Cardiac atrium fibroblast (primary cell): ENCODE results near the gene MTHFR. TPM values are rescaled to one million over a fixed set of nuclear protein-coding genes. Genes with fewer than 3 reads are reported as not detected.

Source experiments
- total RNA-seq: library from RNA; depleted of rRNA; stranded (reverse); fragments of >200 nt; gene quantifications from 2 replicates; pipeline ENCODE4 v1.2.3, GENCODE V29; 2015

MTHFR gene
- total RNA-seq: 16.5 and 18.2 TPM in 2 replicates

DNA sequence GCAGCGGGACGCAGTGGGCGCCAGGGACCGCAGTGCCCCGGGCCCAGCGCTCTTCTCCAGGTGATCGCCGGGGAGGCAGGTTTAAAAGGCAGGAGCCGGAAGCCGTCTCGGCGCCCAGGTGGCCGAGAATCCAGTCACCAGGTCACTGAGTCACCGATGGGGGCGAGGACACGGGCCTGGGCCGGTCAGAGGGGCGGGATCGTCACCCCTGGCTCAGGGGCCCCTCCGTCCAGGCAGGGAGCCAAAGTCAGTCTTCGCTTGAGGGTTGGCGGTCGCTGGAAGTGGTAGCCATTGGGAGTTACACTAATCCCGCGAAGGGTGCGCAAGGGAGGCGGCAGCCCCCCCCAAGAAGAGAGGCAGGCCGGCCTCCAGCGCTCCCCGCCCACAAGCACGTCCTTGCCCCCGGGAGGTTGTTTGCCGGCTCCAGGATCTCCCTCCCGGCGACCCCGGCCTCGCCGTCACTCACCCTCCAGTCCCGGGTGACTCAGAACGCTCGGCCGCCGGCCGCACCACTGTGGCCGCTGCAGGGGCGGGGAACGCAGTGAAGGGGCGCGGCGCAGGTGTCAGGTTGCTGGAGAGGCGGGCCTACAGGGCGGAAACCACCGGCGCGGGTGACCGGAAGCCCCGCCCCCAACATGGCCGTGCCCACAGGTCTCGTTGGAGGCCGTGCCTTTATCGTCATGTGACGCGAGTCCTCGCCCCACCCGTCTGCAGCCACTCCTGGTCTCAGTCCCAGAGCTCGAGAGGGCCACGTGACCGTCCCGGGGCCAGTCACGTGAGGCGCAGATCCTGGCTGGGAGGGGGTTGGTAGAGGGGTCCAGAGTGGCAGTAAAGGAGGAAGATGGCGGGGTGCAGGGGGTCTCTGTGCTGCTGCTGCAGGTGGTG, at the start of gene MTHFR, which contains the start of gene CLCN6:
Gene MTHFR, minus strand, starts transcription at position 543 of the 885 bp plus-strand sequence. CDS start 2,848 bp downstream, outside the sequence.
Gene CLCN6, plus strand, starts transcription at position 770 of the 885 bp plus-strand sequence. Its CDS starts 72 bp downstream, at position 842.

GRCh38 chr1:11847667-11848372, 42.1 kb upstream of the MTHFR start, which contains the start of gene NPPA:
TSS of gene NPPA (minus strand) at chr1:11847783. CDS start at chr1:11847684, 99 bp downstream.

GRCh38 chr1:11761988-11762406, 43.8 kb downstream of the MTHFR start, which contains the start of gene C1orf167:
TSS of gene C1orf167 (plus strand) at chr1:11762193. CDS start at chr1:11764401, 2,208 bp downstream.

DNA sequence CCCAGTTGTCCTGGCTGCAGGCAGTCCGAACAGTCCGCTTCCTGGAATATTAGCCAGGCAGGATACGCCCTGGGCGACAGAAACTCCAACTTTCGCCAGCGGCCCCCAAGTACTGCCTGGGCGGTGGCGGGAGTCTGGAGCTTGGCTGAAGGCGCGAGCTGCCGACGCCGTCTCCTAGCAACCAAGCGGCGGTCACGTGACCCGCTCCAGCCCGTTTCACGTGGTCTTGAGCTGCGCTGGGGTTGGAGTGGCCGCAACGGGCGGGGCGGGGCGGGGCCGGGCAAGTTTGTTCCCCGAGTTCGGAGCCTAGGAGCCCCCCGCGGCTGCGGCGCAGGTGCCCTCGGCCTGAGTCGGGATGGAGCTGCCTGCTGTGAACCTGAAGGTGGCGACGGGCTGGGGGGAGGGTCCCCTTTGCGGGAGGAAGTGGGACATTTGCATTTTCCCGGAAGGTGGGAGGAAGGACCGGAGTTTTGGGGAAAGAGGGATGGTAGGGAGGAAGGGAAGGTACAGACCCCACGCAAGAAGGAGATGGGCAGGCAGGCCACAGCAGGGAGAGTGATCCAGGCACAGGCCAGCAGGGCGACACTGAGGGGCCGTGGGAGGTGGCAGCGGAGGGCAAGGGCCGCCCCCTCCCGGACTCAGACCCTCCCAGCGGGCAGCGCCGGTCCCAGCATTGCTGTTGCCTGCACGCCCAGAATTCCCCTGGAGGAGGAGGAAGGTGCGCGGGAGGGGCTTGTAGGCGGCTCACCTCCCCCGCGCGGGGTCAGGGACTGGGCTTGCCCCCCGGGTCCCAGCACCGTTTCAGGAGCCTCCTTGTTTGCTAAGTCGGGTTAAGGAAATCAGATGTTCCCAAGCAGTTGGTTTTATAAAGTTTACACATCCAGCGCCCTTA, 69.7 kb downstream of the MTHFR start, which contains the start of gene AGTRAP:
Gene AGTRAP, plus strand, starts transcription at position 283 of the 892 bp plus-strand sequence. Its CDS starts 73 bp downstream, at position 356.

Other genes starting within 250 kb of the MTHFR start
- gene FBXO2, start 151.5 kb downstream of the MTHFR start, total RNA-seq: not detected in 2 replicates
- gene FBXO44, start 151.1 kb downstream of the MTHFR start, total RNA-seq: 3.6 and 8.3 TPM in 2 replicates
- 2.8 and 5.6 TPM in 2 replicates for gene FBXO6, start 141.8 kb downstream of the MTHFR start, total RNA-seq
- gene MAD2L2, start 124.8 kb downstream of the MTHFR start, total RNA-seq: 27.1 and 31.2 TPM in 2 replicates
- under 0.01 and 0.16 TPM in 2 replicates for gene DRAXIN, start 114.3 kb downstream of the MTHFR start, total RNA-seq
- 48.4 and 77.8 TPM in 2 replicates for gene AGTRAP, start 69.8 kb downstream of the MTHFR start, total RNA-seq
- gene C1orf167, start 43.8 kb downstream of the MTHFR start, total RNA-seq: 3.6 TPM in 1 of 2 replicates, not detected in the other
- 5.4 and 7.6 TPM in 2 replicates for gene CLCN6, start 227 bp upstream of the MTHFR start, total RNA-seq
- gene NPPA, start 41.8 kb upstream of the MTHFR start, total RNA-seq: not detected in 2 replicates
- gene NPPB, start 53.0 kb upstream of the MTHFR start, total RNA-seq: 3.2 and 6.5 TPM in 2 replicates
- 77.4 and 93.0 TPM in 2 replicates for gene KIAA2013, start 120.5 kb upstream of the MTHFR start, total RNA-seq
- gene PLOD1, start 128.8 kb upstream of the MTHFR start, total RNA-seq: 1,176 and 1,236 TPM in 2 replicates
- gene MFN2, start 174.5 kb upstream of the MTHFR start, total RNA-seq: 33.0 and 49.2 TPM in 2 replicates
- 25.1 and 30.1 TPM in 2 replicates for gene MIIP, start 213.5 kb upstream of the MTHFR start, total RNA-seq